ENCODE data around the gene PPFIA3.

DNA sequence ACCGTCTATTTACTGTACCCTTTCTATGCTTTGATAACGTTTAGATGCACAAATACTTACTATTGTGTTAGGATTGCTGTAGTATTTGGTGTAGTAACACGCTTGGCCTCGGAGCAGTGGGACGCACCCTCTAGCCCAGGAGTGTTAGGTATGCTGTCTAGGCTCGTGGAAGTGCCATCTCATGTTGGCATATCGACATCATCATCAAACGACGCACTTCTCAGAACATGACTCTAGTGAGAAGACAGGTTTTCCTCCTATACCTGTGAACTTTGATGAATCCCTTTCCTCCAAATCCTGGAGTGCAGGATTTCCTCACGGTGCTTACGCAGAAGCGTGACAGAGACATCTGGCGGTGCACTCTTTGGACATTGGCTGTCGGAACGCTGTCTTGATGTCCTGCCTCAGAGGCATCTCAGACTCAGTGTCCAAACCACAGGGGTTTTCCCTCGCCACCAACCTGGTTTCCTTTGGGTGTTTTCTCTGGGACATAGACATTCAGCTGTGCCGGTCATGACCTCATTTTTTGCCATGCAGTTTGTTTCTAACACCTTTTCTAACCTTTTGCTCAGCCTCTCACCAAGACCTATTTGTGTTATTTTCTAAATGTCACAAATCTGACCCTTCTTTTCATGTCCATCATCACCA lies 27.8 kb upstream of the PPFIA3 start:
- TF ChIP-seq GATA2 (IDR thresholded peaks at IDR 0.05; ENCODE audit: low read depth, low read length) (no peak), GATA3 (IDR thresholded peaks at IDR 0.05; ENCODE audit: low read depth, low read length) (no peak)

Measured in SH-SY5Y (cell line).